ENCODE data around the gene ABAT. TPM values are rescaled to one million over a fixed set of nuclear protein-coding genes. Genes with fewer than 3 reads are reported as not detected.

Gene ABAT
- total and polyA plus RNA-seq, 2 of the 8 experiments (the other 6 are each of a cell fraction or from before 2014, with no cell fraction given): 6.4 to 8.4 TPM

DNA sequence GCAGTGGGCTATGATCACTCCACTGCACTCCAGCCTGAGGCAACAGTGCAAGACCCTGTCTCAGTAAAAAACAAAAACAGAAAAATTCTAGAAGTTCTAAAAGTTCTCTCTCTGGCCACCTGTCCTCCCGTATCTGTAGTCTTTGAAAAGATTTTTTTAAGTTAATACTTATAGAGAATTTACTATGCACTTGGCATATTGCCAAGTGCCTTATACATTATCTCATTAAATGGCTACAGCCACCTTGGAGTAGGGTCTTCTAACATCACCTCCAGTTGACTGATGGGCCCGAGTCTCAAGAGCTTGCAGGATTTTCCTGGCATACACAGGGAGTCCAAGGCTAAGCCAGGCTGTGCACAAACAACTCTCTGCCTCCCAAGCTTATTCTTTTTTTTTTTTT is 78.3 kb downstream of the ABAT start:
- Histone ChIP-seq H2BK5ac (ENCODE audit: low read depth, low read length) (no peak overlapping the region), H3K4me2 (ENCODE audit: insufficient read depth in 1 of 2, low read depth in 2 of 2, low read length in 2 of 2) (no peak overlapping the region), H3K18ac (ENCODE audit: extremely low read depth, low read length) (no peak overlapping the region), H3K9me3 (ENCODE audit: insufficient read depth in 2 of 2, low read depth in 1 of 2, low read length in 1 of 2) (no peaks in the 10 kb centered on the region), H3K4ac (replicated peaks; ENCODE audit: insufficient read length, low read depth, low read length) (no peak overlapping the region), H2BK12ac (ENCODE audit: low read depth, low read length) (no peak overlapping the region), H2BK120ac (replicated peaks; ENCODE audit: low read depth, low read length) (no peak overlapping the region), H4K8ac (ENCODE audit: extremely low read depth, insufficient read depth, low read length) (no peak overlapping the region), H3K79me2 (ENCODE audit: control insufficient read depth in 1 of 2, insufficient read depth in 2 of 2, low read length in 2 of 2) (no peaks in the 10 kb centered on the region; a peak in 1 of 4 replicates), H4K91ac (replicated peaks; ENCODE audit: insufficient read length, low read length) (no peak overlapping the region), H4K20me1 (replicated peaks in 1 of 2; ENCODE audit: control insufficient read depth in 1 of 2, insufficient read depth in 2 of 2, low read length in 2 of 2) (no peaks in the 10 kb centered on the region), H2AK5ac (ENCODE audit: low read depth, low read length) (no peak overlapping the region), H3K23ac (ENCODE audit: insufficient read length) (no peak overlapping the region), H3K79me1 (ENCODE audit: low read depth, low read length) (no peaks in the 10 kb centered on the region), H3K4me3 (ENCODE audit: extremely low read depth in 1 of 4, insufficient read depth in 2 of 4, low read depth in 3 of 4, low read length in 4 of 4) (no peak overlapping the region), H4K5ac (ENCODE audit: insufficient read length, low read depth, low read length) (no peak overlapping the region), H3K23me2 (ENCODE audit: low read depth, low read length) (no peaks in the 10 kb centered on the region), H3K27ac (ENCODE audit: low read depth, low read length) (no peak overlapping the region), H2AFZ (ENCODE audit: low read length) (no peak overlapping the region), H3K27me3 (replicated peaks in 1 of 4; ENCODE audit: control insufficient read depth in 3 of 4, extremely low read depth in 1 of 4, insufficient read depth in 3 of 4, low read length in 3 of 4) (no peaks in the 10 kb centered on the region), H3K14ac (ENCODE audit: insufficient read length) (no peak overlapping the region), H3K4me1 (replicated peaks in 1 of 4; ENCODE audit: control insufficient read depth in 3 of 4, insufficient read depth in 4 of 4, low read length in 3 of 4) (no peaks in the 10 kb centered on the region), H3K56ac (replicated peaks; ENCODE audit: insufficient read length, low read depth, low read length) (no peak overlapping the region), H2BK15ac (ENCODE audit: low read length) (no peak overlapping the region), H2BK20ac (ENCODE audit: low read length) (no peak overlapping the region), H3K36me3 (ENCODE audit: control insufficient read depth in 2 of 4, insufficient read depth in 4 of 4, low read length in 3 of 4) (no peaks in the 10 kb centered on the region; a peak in 1 of 8 replicates), H3K9ac (replicated peaks in 1 of 4; ENCODE audit: extremely low read depth in 1 of 4, low read depth in 3 of 4, low read length in 3 of 4) (no peak overlapping the region)
- 36% methylated on average over 2 of the region's 2 CpGs; no CpG with 5 or more reads in 1 of the 2 experiments for WGBS, 2 experiments (ENCODE audit: extremely low coverage in 1 of 2, insufficient coverage in 1 of 2, insufficient read length in 1 of 2, insufficient replicate concordance in 2 of 2, low coverage in 1 of 2, low lambda C conversion rate in 2 of 2, missing lambda C conversion rate in 1 of 2)
- ChIA-PET CTCF (ENCODE audit: partially characterized antibody) (interaction anchor here (0.6 to 1.4 kb wide), 6 partner anchors 10 to 800 kb away, joined by 3 to 6 read pairs (median 3); no protein-coding TSS in a partner anchor), POLR2A (ENCODE audit: partially characterized antibody) (interaction anchor here (0.6 to 2.1 kb wide), 2 partner anchors 11 to 15 kb away, joined by 4 to 5 read pairs; no protein-coding TSS in a partner anchor)
- DNase-seq (ENCODE audit: low read depth in 1 of 2, low spot score in 2 of 2) (no peak), FAIRE-seq (no peak)
